GM21367 (cell line): ENCODE data around the gene MMP19.

ENCODE experiments used
- ATAC-seq: cut with Tn5 transposase; IDR thresholded peaks from one replicate; pipeline ENCODE4 v1.9.1; 2021; ENCODE audit not compliant: unreplicated experiment

The MMP19 gene

DNA sequence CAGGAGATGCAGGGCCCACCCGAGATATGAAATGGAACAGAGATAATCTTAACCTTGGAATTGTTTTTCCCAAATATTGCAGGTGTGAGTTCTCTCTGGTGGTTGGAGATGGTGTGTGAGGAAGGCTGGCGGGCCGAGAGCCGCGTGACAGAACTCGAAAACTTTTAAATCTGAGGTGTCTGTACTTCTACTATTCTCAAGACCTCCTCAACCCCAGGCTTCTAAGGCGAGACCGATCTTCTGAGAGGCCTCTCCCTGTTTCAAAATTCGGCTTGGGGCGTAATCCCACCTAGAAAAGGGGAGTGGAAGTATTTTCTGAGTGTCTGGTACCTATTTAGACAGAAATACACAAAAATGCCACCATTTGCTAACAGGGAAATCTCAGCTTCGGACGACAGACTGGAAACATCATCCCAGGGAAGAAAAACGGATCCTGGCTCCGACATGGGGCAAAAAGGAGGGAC lies 25.8 kb downstream of the MMP19 start:
- ATAC-seq: no peak

DNA sequence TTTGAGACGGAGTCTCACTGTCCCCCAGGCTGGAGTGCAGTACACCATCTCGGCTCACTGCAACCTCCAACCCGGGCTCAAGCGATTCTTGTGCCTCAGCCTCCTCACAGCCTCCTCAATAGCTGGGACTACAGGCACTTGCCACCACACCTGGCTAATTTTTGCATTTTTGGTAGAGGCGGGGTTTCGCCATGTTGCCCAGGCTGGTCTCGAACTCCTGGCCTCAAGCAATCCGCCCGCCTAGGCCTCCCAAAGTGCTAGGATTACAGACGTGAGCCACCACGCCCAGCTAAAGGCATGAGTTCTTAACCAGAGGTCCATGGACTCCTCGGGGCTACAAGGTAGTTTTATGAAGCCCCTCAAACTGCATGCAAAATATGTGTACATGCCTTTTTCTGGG lies 27.3 kb downstream of the MMP19 start:
- no peak for ATAC-seq

DNA sequence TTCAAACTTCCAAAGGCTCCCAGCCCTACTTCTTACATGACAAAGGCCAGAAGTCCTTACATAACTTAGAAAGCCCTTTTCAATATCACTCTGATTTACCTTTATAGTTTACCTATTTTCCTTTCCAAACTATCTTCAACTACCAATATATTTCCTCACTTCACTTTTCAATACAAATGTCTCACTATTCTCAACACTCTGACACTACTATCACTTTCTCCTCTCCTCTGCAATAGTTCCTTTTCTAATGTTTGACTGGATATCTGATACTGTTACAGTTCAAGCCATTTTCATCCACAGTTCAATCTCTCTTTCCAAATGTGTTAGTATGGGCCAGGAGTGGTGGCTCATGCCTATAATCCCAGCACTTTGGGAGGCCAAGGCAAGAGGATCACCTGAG lies 28.5 kb downstream of the MMP19 start:
- no peak for ATAC-seq

DNA sequence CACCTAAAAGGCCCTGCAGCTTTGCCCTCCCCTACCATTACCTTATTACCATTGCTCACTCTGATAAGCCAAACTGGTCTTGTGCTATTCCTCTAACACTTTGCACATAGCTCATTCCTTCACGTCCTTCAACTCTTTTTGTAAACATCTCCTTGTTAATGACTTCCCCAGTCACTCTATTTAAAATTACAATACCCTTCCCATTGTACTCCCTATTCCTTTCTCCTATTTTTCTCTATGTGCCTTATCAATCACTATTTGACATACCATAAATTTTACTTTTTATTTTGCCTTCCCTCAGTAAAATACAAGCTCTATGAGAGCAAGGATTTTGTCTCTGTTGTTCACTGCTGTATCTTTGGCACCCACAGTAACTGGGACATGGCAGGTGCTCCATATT lies 30.6 kb downstream of the MMP19 start:
- no peak for ATAC-seq

DNA sequence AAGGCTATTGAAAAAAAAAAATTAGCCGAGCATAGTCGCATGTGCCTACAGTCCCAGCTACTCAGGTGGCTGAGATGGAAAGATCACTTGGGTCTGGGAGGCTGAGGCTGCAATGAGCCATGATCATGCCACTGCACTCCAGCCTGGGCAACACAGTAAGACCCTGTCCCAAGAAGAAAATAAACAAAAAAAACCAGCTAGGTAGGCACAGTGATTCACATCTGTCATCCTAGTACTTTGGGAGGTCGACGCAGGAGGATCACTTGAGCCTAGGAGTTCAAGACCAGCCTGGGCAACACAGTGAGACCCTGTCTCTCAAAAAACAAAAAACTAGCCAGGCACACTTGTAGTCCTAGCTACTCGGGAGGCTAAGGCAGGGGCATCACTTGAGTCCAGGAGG lies 33.5 kb downstream of the MMP19 start:
- ATAC-seq: no peak

DNA sequence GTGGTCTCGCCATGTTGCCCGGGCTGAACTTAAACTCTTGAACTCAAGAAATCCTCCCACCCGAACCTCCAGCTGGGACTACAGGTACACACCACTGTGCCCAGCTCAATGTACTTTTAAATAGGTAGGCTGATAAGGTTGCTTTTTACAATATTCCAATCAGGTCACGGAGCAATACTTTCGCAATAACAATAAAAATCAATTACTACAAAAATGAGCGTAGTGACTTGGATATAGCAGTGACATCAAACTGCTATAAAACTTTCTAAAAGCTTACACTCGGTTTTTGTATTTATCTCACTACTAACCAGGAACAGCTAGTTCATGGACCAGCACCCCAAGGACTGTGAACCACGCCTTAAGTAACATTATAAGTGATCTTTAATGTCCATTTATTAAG lies 35.8 kb downstream of the MMP19 start:
- no peak for ATAC-seq

DNA sequence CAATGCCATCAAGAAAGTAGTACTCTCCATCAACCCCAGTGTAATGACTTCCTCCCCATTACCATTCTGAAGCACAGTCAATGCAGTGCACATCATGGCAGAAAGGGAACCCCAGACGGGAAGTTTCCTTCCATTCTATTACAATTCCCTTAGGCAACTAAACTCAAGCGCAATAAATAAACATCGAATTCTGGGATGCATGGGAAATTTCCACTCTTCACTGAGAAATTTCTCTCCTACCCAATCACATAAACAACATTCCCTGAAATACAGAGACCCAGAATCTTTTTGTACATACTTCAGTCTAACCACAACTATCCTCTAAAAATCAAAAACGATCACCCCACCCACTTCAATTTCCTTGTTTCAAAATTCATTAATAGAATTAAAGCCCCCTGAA lies 45.2 kb downstream of the MMP19 start:
- ATAC-seq: no peak

DNA sequence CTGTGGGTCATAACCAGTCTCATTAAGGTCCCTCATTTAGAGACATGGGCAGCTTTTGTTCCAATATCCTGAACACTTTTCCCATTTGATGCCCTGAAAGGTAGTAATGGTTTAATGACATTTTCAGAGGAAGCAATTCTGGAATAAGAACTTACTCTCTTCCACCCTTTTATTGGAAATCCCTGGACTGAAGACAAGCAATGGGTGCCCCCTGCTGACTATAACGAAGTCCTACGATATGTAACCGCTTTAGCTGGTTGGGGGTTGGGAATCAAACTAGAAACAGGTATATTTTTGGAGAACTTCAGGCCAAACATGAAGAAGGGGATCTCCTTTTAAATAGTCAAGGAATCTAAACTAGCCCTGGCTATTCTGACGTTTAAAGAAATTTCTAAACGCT lies 45.7 kb downstream of the MMP19 start:
- no peak for ATAC-seq

DNA sequence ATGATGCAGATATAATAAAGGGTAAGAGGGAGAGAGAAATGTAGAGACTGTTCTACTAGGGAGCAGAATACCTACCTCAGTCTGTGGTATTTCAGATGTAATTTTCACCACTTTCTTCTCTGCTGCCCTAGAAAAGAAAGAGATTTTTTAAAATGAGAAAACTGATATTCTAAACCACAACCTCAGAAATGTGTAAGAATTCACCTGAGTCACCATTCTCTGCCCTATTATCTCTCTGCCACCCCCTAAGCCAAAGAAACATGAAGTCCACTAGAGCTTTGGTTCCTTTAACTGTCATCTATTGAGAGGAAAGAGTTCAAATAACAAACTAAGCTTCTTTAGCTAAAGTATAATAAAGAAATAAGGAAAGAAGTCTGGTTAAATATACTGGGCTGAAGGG lies 46.8 kb downstream of the MMP19 start:
- ATAC-seq: no peak

DNA sequence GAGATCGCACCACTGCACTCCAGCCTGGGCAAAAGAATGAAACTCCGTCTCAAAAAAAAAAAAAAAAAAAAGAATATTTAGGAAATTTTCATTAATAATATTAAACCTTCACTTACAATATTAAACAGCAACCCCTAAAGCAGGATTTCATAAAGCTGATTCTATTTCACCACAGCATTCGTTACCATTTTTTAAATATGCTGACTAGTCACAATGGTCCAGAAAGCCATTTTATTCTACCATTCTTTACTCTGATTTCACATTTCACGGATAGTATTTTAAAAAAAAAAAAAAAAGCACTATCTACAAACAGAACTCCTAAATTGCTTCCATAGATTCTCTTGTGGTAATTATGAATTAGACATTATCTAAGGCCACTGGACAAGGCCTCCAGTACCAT lies 52.8 kb downstream of the MMP19 start:
- ATAC-seq: no peak

DNA sequence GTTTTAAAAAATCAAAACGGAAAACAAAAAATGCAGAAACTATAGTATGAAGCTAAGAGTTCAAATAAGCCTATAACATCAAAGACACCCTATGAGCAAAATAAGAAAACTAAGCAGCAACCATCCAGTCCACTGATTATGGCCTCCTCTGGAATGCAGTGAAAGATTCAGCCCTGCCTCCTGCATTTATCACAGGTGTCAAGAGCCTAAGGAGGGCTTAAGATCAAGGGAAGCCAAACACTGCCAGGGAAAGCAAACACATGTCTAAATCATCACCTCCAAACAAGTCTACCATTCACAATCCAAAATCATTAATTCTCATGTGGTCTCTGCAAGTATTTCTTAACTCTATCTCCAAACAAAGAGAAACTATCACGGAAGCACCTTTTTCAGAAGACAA lies 53.6 kb downstream of the MMP19 start:
- ATAC-seq: no peak

DNA sequence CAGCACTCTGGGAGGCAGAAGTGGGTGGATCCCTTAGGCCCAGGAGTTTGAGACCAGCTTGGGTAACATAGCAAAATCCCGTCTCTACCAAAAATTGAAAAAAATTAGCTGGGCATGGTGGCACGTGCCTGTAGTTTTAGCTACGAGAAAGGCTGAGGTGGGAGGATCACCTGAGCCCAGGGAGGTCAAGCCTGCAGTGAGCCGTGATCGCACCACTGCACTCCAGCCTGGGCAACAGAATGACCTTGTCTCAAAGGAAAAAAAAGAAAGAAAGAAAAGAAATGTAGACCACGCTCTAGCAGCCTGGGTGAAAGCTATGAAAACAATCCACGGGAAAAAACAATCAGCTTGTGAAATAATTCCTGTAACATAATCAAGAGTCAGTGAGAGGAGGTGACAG lies 54.2 kb downstream of the MMP19 start:
- no peak for ATAC-seq
